Measurements from ENCODE around the gene OBP2A. TPM values are rescaled to one million over a fixed set of nuclear protein-coding genes. Genes with fewer than 3 reads are reported as not detected.

OBP2A gene
- total RNA-seq, 1 donor from 2014 or later, result not detected

GRCh38 chr9:135504262-135505243 lies 41.4 kb upstream of the OBP2A start:
- H3K79me2 ChIP-seq (ENCODE audit: insufficient read depth, low read length), result peaks cover 27% of the 10 kb centered on the region
- H3K4me1 ChIP-seq (ENCODE audit: insufficient read depth, low read length), result peaks cover 10% of the 10 kb centered on the region
- H3K27ac ChIP-seq (ENCODE audit: low read depth, low read length), result no peak overlapping the region
- DNase-seq (ENCODE audit: low read depth) (peak; percentile 14), FAIRE-seq (no peak)
- H3K9ac ChIP-seq (ENCODE audit: low read length), result no peak overlapping the region
- H2AFZ ChIP-seq (ENCODE audit: low read depth, low read length), result no peak overlapping the region
- H3K9me3 ChIP-seq (ENCODE audit: insufficient read depth, low read depth, low read length), result no peaks in the 10 kb centered on the region
- H3K4me3 Mint-ChIP-seq (ENCODE audit: unreplicated experiment), result no peak overlapping the region
- H3K27me3 Mint-ChIP-seq (ENCODE audit: low read depth, unreplicated experiment), result no peaks in the 10 kb centered on the region
- H3K27me3 ChIP-seq (ENCODE audit: insufficient read depth, low read length), result no peaks in the 10 kb centered on the region
- H3K36me3 ChIP-seq (ENCODE audit: insufficient read depth, low read length), result no peaks in the 10 kb centered on the region
- H3K4me2 ChIP-seq (ENCODE audit: low read length), result no peak overlapping the region
- H3K4me1 Mint-ChIP-seq (ENCODE audit: low read depth, unreplicated experiment), result peaks cover 7% of the 10 kb centered on the region
- peaks cover 41% of the 10 kb centered on the region for H4K20me1 ChIP-seq (ENCODE audit: insufficient read depth, low read length)
- peaks cover 10% of the 10 kb centered on the region for H3K9me3 Mint-ChIP-seq (ENCODE audit: unreplicated experiment)
- H3K27ac Mint-ChIP-seq (ENCODE audit: unreplicated experiment), result no peak overlapping the region
- peaks cover 13% of the 10 kb centered on the region for H3K36me3 Mint-ChIP-seq (ENCODE audit: low read depth, unreplicated experiment)
- TF ChIP-seq CTCF (IDR thresholded peaks at IDR 0.05; ENCODE audit: insufficient read depth, low read depth, low read length) (peak; percentile 56), EZH2 (IDR thresholded peaks at IDR 0.05; ENCODE audit: insufficient read depth, low read length) (no peak)
- no peak overlapping the region for H3K4me3 ChIP-seq (ENCODE audit: insufficient read depth, low read depth, low read length)

GRCh38 chr9:135505406-135506187 lies 40.3 kb upstream of the OBP2A start:
- no peak overlapping the region for H3K4me2 ChIP-seq (ENCODE audit: low read length)
- H3K4me3 Mint-ChIP-seq (ENCODE audit: unreplicated experiment), result no peak overlapping the region
- no peak for TF ChIP-seq CTCF (IDR thresholded peaks at IDR 0.05; ENCODE audit: insufficient read depth, low read depth, low read length)
- no peak for TF ChIP-seq EZH2 (IDR thresholded peaks at IDR 0.05; ENCODE audit: insufficient read depth, low read length)
- H3K4me3 ChIP-seq (ENCODE audit: insufficient read depth, low read depth, low read length), result no peak overlapping the region
- no peaks in the 10 kb centered on the region for H3K27me3 ChIP-seq (ENCODE audit: insufficient read depth, low read length)
- H3K79me2 ChIP-seq (ENCODE audit: insufficient read depth, low read length), result peaks cover 26% of the 10 kb centered on the region
- H2AFZ ChIP-seq (ENCODE audit: low read depth, low read length), result no peak overlapping the region
- no peaks in the 10 kb centered on the region for H3K36me3 ChIP-seq (ENCODE audit: insufficient read depth, low read length)
- H3K9me3 Mint-ChIP-seq (ENCODE audit: unreplicated experiment), result peaks cover 10% of the 10 kb centered on the region
- H4K20me1 ChIP-seq (ENCODE audit: insufficient read depth, low read length), result peaks cover 41% of the 10 kb centered on the region
- H3K27ac Mint-ChIP-seq (ENCODE audit: unreplicated experiment), result no peak overlapping the region
- H3K27ac ChIP-seq (ENCODE audit: low read depth, low read length), result no peak overlapping the region
- peaks cover 7% of the 10 kb centered on the region for H3K4me1 Mint-ChIP-seq (ENCODE audit: low read depth, unreplicated experiment)
- FAIRE-seq (no peak), DNase-seq (ENCODE audit: low read depth) (no peak)
- H3K9ac ChIP-seq (ENCODE audit: low read length), result no peak overlapping the region
- no peaks in the 10 kb centered on the region for H3K27me3 Mint-ChIP-seq (ENCODE audit: low read depth, unreplicated experiment)
- H3K36me3 Mint-ChIP-seq (ENCODE audit: low read depth, unreplicated experiment), result peaks cover 13% of the 10 kb centered on the region
- H3K4me1 ChIP-seq (ENCODE audit: insufficient read depth, low read length), result peaks cover 9% of the 10 kb centered on the region
- no peaks in the 10 kb centered on the region for H3K9me3 ChIP-seq (ENCODE audit: insufficient read depth, low read depth, low read length)
